GM18499 (cell line): ENCODE measurements around the gene MPHOSPH8.

Experiments used
- ATAC-seq: cut with Tn5 transposase; IDR thresholded peaks from one replicate; pipeline ENCODE4 v1.9.1; 2021; ENCODE audit warnings: moderate number of reproducible peaks; ENCODE audit not compliant: insufficient read depth, unreplicated experiment

Gene MPHOSPH8, protein sequence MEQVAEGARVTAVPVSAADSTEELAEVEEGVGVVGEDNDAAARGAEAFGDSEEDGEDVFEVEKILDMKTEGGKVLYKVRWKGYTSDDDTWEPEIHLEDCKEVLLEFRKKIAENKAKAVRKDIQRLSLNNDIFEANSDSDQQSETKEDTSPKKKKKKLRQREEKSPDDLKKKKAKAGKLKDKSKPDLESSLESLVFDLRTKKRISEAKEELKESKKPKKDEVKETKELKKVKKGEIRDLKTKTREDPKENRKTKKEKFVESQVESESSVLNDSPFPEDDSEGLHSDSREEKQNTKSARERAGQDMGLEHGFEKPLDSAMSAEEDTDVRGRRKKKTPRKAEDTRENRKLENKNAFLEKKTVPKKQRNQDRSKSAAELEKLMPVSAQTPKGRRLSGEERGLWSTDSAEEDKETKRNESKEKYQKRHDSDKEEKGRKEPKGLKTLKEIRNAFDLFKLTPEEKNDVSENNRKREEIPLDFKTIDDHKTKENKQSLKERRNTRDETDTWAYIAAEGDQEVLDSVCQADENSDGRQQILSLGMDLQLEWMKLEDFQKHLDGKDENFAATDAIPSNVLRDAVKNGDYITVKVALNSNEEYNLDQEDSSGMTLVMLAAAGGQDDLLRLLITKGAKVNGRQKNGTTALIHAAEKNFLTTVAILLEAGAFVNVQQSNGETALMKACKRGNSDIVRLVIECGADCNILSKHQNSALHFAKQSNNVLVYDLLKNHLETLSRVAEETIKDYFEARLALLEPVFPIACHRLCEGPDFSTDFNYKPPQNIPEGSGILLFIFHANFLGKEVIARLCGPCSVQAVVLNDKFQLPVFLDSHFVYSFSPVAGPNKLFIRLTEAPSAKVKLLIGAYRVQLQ

DNA sequence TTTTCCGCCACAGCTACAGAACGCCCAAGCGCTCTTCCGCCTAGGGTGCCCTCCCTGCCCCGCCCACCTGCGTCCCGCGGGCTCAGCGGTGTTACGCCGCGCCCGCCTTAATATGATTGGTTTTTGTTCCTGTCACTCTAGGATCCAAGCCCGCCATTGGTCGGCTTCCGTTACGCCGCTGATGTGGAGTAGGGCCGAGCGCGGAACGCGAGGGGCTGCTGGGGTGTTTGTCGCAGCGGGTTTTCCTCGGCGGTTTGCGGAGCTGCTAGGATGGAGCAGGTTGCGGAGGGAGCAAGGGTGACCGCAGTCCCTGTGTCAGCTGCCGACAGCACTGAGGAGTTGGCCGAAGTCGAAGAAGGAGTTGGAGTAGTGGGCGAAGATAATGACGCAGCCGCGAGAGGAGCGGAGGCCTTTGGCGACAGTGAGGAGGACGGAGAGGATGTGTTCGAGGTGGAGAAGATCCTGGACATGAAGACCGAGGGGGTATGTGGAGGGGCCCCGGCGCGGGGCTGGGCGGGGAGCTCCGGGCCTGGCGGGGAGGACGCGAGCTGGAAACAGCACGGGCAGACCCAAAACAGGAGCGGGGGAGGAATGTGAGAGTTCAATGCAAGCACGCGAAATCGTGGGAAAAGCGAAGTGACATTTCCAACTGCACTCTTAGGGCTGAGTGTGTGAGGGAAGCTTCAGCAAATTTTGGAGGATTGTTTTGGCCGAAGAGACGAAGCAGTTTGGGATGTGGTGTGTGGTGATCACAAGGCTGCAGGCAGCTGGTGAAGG, at the start of gene MPHOSPH8:
Gene MPHOSPH8 (plus strand): TSS at position 181 of the 777 bp plus-strand sequence. CDS start 90 bp downstream, at position 271.
- ATAC-seq = peak; percentile 93

DNA sequence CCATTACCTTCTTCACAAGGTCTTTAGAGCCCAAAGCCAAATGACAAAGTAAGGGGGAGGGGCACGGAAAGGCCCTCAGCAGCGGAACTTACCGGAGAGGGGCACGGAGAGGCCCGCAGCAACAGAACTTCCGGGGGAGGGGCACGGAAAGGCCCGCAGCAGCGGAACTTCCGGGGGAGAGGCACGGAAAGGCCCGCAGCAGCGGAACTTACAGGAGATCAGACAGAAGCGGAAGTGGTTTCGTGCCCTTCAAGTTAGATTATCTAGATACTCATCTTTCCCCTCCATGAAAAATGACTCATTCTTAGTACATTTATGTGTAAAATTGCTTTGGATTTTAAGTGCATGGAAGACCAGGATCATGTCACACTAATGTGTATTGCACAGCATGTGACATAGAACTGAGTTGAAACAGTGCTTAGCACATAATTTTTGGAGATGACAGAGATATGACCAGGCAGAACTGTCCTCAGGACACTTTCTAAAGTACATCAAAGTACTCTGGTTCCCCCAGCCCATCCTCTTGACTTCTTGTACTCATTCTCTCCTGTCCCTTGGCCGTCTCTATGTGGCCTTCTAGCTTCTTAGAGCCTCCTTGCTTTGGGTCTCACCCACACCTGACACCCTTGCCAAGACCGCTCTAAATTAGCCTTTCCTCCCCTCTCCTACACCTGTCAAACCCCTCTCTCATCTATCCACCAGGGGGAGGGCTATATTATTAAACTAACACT, 46.4 kb upstream of the MPHOSPH8 start:
- ATAC-seq = peak; percentile 55

DNA sequence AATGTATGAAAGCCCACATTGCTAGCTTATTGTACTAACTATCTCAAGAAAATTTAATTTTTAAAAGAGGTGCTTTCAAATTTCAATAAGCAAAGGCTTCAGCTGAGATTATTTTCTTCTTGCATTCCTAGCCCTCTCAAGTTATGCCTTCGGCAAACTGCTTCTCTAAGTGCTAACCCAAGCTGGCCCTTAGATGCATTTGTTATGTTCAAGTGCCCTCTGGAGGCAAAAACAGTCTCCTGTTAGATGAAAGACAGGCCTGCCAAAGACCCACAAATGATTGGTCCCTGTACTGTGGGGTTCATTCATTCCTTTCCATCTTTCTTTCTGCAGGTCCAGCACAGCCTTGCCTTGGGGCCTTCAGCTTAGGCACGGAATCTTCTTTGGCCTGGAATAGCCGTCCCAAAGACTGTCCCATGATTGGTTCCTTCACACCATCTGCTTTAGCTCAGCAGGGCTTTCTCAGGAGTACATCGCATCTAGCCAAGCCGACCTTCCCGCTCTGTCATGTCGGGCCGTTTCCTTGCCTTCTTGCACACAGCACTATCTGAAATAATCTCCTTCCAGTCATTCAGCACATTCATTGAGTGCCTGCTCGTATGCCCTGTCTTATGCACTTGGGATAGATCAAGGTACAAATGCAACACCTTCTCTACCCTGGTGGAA, 45.7 kb upstream of the MPHOSPH8 start:
- ATAC-seq = peak; percentile 58

DNA sequence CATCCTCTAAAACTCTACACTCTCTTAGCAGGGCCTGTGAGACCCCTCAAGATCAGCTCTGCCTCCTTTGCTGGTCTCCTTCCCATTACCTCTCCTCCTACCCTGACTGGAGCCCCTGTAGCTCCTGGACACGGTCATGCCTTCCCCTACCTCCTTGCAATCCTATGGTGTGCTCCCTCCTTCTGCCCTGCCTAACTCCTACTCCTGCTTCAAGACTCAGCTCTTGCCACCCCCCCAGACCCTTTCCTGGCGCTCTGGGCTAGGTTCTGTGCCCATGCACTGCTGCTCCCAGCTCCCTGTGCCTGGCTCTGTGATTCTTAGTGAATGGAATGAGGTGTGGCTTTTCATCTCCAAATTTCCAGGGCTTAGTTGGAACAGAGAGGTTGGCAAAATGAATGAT, 44.1 kb upstream of the MPHOSPH8 start:
- no peak for ATAC-seq

DNA sequence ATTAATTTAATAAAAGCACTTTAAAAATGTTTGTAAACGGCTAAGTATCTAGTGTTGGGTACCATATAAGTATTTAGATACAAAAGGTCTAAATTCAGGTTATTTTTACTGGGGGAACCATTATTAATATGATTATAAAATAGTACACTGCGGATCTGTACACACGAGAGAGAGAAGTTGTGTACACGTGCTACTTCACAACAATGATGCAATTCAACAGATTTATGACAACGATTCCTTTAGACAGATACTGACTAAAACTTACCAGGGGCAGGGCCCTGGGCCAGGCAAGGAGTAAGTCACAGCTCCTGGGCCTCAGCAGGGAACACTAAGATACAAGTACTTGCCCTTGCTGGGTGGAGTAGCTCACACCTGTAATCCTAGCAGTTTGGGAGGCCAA, 43.0 kb upstream of the MPHOSPH8 start:
- ATAC-seq = no peak

DNA sequence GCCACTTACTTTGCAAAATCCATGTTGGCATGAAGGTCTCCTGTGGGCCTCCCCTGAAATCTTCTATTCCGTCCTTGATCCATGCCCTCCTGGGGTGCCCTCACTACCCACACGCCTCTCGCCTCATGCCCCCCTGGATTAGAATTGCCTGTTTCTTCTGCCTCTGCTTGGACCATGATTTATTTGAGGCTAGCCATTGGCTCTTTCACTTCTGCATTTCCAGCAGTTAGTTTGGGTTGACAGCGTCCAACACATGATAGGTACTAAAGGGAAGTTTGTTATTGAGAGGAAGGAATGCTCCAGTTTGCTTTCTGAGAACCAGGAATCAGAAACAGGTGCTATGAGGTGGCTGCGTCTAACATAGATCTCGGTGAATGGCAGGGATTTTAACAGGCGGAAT, 41.6 kb upstream of the MPHOSPH8 start:
- no peak for ATAC-seq

DNA sequence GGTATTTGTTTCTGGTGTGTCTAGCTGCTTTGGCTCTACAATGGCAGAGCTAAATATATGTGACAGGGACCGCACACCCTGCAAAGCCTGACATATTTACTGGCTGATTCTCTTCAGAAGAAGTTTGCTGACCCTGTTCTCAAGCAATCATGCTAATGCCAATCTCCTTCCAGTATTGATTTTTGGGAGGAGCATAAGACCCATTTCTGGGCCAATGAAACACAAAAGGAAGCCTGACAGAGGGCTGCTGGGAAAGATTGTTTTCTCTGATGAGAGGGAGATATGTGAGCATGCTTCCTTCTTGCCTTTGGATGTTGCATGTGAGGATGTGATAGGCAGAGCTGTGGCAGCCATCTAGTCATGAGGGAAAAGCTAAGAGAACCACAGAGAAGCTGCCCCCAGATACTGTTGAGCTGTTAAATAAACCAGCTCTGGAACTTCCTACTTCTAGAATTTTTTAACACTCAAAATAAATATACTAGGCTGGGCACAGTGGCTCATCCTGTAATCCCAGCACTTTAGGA, 40.7 kb upstream of the MPHOSPH8 start:
- ATAC-seq = no peak

DNA sequence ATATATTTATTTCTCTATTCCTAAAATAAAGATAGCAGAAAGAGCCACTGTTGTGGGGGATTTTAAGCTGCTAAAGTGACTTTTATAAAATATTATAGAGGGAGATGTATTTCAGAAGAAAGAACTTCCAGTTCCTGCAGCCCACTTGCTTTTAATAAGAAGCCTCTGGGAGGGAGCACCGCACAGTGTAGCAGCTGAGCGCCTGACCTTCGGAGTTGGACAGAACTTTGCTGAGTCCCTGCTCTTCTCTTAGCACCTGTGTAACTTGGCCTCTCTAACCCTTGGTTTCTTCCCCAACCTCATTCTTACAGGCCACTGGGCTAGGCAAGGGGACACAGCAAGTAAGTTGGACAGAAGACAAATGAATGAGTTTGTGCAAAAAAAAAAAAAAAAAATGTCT, 37.4 kb upstream of the MPHOSPH8 start:
- ATAC-seq = no peak

DNA sequence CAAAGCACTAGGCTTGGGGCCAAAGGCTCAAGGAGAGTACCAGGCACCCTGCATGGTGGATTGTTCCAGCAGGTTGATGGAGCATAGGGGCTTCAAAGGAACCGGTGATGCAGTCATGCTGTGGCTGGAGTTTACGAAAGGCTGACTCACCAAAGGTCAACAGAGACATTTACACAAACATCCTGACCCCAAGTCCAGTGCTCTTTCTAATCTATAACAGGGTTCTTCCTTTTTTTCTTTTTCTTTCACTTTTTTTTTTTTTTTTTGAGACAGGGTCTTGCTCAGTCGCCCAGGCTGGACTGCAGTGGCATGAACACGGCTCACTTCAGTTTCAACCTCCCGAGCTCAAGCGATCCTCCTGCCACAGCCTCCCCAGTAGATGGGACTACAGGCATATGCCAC, 36.5 kb upstream of the MPHOSPH8 start:
- ATAC-seq = no peak

DNA sequence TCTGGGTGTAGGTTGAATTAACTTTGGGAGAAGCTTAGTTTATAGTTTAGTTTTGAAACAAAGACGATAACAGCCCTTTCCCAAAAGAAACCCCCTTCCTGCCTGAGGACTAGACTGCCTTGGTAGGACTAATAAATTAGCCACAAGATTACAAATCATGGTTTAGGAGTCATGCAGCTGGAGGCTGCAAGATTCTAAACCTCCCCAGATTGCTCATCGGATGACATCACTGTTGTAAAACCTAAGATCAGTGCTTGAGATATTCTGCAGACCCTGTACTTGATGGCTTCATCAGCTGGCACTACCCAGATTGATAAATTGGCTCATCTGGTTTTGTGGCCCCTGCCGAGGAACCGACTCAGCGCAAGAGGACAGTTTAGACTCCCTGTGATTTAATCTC, 35.9 kb upstream of the MPHOSPH8 start:
- no peak for ATAC-seq

DNA sequence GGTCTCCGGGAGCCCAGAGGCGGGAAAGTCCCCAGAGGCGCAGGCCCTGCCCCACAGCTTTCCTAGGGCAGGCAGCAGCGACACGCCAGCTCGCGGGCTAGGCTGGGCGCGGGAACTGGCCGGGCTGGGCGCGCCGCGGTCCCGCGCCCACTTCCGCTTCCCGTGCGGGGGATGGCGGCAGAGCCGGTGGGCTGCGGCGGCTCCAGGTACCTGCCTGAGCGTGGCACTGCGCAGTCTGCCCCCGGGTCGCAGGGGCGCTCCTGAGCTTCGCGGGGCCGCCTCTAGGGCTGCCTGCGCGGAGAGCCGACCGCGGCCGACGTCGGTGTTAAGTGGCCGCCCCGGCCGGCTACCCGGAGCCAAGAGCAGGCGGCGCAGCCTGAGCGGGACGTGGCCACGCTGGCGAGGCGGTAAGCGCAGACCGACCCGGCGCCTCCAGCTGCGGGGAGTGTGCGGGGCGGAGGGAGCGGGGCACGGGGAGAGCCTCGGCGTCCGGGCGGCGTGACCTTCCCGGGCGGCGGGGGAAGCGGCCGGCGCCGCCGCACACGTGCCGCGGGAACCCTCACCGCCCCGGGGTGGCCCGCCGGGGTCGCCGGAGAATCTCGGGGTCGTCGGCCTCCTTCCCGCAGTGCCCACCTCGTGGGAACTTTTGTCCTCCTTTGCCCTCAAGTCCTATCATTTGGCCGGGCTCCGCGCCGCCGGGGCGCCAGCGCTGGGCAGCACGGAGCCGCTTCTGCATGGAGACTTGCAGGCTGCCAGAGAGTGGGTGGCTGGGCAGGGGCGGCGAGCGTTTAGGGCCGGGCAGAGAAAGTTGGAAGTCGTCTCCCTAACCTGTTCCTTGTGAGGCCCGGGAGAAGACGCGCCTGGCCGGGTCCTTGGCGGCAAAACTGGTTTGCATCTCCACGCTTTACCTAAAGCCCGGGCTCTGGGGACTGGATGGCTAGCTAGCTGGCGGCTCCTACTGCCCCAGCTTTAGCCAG, 31.4 kb upstream of the MPHOSPH8 start:
- ATAC-seq = peak; percentile 46

DNA sequence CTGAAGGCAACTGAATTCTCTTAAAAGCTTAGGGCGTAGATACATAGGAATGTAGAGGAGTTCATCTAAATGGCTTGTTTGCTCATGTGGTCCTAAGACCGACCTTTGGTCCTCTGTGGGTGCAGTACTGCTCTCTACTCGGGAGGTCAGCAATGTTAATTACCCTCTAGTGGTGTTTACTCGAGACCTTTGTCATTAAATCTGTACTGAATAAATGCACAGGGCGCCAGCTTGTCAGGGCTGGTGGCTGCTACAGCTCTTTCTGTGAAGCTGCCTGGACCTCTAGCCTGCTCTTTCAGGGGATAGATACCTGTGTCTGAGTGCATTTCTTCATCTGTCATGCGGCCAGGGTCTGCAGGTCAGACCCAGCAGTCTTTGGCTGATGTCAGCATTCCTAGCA, 29.2 kb upstream of the MPHOSPH8 start:
- ATAC-seq = no peak

DNA sequence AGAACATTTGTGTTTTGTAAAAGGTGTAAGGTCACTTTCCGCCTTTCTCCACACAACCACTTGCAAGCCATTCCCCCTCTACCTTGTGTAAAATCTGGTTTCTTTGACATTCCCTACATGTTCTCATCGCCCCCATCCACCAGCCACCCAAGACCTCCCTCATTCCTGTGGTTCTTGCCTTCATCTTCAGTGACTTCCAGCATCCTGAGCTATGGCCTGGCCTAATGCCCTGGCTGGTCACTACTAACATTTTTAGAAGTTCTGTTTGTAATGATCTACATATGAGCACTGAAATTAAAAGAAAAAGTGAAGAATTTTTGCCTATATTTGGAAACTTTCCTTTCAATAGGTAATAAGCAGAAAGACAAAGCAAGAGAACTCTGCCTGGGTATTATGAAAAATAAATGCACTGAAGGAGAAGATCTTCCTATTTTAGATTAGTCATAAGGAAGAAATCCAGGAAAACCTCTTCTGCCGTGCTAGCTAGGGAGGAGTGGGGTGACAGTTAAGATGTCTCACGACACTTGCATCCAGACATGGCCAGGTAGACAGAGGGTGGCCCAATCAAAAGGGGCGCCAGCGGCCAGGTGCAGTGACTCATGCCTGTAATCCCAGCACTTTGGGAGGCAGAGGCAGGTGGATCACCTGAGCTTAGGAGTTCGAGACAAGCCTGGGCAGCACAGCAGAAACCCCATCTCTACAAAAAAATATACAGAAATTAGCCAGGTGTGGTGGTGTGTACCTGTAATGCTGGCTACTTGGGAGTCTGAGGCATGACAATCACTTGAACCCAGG, 28.1 kb upstream of the MPHOSPH8 start:
- ATAC-seq = no peak

DNA sequence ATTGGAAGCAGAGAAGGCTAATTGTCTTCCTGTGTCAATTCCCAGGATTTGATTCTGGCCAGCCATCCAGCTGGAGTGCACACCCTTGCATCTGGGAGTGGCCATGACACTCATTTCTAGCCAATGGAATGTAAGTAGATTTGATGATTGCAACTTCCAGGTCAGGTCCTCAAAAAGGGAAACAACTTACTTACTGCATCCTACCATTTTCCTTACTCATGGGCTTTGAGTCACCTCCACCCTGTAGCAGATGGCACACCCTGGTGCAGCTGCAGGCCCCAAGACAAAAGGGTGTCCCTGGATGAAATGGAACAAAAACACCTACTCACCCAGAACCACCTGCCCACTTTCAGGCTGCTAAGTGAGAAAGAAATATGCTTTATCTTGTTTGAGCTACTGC, 27.3 kb upstream of the MPHOSPH8 start:
- no peak for ATAC-seq

DNA sequence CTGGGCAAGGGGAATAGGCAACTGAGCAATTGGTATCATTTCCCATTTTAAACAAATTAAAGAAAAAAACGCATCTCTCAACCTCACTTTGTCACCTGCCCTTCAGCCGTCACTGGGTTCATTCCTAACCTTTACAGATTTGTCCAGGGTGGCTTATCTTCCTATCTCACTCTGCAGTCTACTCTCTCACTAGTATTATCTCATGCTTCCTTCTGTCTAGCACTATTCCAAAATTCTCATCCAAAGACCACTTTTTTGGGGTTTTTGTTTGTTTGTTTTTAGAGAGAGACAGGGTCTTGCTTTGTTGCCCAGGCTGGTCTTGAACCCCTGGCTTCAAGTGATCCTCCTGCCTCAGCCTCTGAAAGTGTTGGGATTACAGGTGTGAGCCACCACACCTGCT, 26.7 kb upstream of the MPHOSPH8 start:
- no peak for ATAC-seq

DNA sequence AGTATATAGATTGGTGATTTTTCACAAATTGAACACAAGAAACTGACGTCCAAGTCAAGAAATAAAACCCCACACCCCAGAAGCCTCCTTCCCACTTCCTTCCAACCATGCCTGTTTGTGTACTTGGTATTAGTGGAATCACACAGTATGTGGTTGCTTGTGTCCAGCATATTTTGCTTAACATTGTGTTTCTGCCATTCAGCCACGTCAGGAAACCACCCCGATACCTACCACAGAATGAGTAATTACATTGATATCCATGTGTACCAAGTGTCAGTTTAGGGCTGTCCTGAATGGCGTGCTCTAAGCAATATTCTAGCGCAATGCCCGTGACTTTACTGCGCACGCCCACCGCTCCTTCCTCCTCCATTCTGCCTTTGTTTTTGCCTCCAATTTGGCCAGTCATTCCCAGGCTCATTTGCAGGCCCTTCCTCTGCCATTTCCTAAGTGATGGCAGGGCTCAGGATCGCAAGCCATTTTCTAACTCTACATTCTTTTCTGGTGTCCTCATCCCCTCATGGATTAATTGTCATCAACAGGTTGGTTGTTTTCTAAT, 25.9 kb upstream of the MPHOSPH8 start:
- no peak for ATAC-seq

DNA sequence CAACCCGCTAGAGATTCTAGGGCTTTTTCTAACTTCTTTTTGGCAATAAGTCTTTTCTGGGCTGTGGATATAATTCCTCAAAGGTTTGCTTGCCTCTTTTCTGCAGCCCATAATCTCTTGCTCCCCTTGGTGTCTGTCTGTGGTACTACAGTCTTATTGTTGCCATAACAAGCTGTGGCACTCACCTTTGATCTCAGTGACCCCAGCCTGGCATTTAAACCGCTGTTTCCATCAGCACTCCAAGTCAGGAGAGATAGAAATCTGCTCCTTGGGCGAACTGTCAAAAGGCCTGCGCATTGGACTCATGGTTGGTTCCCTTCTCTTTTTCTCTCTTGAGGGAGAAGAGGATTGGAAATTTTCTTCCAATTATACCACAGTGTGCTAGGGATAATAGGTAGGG, 14.5 kb upstream of the MPHOSPH8 start:
- no peak for ATAC-seq
